ENCODE data around the gene PDE6H. TPM values are rescaled to one million over a fixed set of nuclear protein-coding genes. Genes with fewer than 3 reads are reported as not detected.

PDE6H gene
- total RNA-seq, 2 donors from 2014 or later, result not detected

- Mint-ChIP-seq H3K36me3 (ENCODE audit: low read depth) (no peaks in the 10 kb centered on the region), H3K27me3 (ENCODE audit: insufficient read depth) (no peaks in the 10 kb centered on the region), H3K27ac (no peak overlapping the region), H3K4me1 (peaks cover 6% of the 10 kb centered on the region), H3K9me3 (no peaks in the 10 kb centered on the region), H3K4me3 (no peak overlapping the region)
- Histone ChIP-seq H3K9me3 (ENCODE audit: control insufficient read depth, low read length) (no peaks in the 10 kb centered on the region), H3K9ac (ENCODE audit: extremely low read depth, low read length, poor library complexity, severe bottlenecking) (no peak overlapping the region), H3K27ac (ENCODE audit: low read depth, low read length) (no peak overlapping the region), H3K36me3 (ENCODE audit: control insufficient read depth, insufficient read depth, low read length) (no peaks in the 10 kb centered on the region), H3K4me3 (ENCODE audit: low read length) (no peak overlapping the region), H3K27me3 (ENCODE audit: control insufficient read depth, insufficient read depth, low read length, poor library complexity, severe bottlenecking) (no peaks in the 10 kb centered on the region), H3K4me1 (ENCODE audit: control insufficient read depth, insufficient read depth, low read length) (no peaks in the 10 kb centered on the region)
- WGBS, 2 experiments (ENCODE audit: insufficient coverage in 1 of 2, insufficient read length in 1 of 2), result 97% methylated on average over 2 of the region's 2 CpGs; no CpG with 5 or more reads in 1 of the 2 experiments
- DNase-seq, result no peak
- TF ChIP-seq CTCF (conservative IDR thresholded peaks at IDR 0.05), result no peak
These were observed 27.7 kb downstream of the PDE6H start for GRCh38 chr12:15000575-15000974.

DNA sequence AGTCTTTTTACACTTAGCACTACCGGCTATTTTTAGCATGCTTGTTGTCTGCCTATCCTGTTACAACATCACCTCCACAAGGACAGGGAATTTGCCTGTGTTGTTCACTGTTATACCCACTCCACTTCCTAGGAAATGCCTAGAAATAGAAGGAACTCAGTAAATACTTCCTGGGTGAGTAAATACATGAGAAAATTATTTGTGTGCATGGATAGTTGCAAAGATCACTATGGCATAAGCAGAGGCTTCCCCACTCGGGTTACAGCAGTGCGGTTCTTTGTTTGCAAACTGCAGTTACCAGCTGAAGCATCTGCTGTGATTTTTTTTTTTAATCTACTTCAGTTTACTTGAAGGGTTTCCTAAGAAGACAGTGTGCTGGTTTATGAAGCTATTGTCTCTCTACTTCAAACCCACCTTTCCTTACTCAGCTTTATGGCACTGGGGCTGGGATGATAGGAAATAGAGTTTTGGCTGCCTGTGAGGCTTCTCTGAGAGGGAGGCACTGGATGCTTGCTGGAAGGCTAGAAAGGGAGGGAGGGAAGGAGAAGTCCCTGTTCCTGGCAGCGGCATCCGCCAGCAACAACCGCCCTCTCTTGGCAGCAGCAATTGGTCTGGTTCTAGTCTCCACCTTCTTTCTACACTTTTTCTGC, 29.0 kb downstream of the PDE6H start:
- Mint-ChIP-seq H3K9me3 (no peaks in the 10 kb centered on the region), H3K27me3 (ENCODE audit: insufficient read depth) (no peaks in the 10 kb centered on the region), H3K27ac (no peak overlapping the region), H3K36me3 (ENCODE audit: low read depth) (no peaks in the 10 kb centered on the region), H3K4me1 (peaks cover 6% of the 10 kb centered on the region), H3K4me3 (no peak overlapping the region)
- Histone ChIP-seq H3K27me3 (ENCODE audit: control insufficient read depth, insufficient read depth, low read length, poor library complexity, severe bottlenecking) (no peaks in the 10 kb centered on the region), H3K9ac (ENCODE audit: extremely low read depth, low read length, poor library complexity, severe bottlenecking) (no peak overlapping the region), H3K9me3 (ENCODE audit: control insufficient read depth, low read length) (no peaks in the 10 kb centered on the region), H3K4me1 (ENCODE audit: control insufficient read depth, insufficient read depth, low read length) (no peaks in the 10 kb centered on the region), H3K4me3 (ENCODE audit: low read length) (no peak overlapping the region), H3K27ac (ENCODE audit: low read depth, low read length) (peak overlapping the region; percentile 21), H3K36me3 (ENCODE audit: control insufficient read depth, insufficient read depth, low read length) (no peaks in the 10 kb centered on the region)
- WGBS, 2 experiments (ENCODE audit: insufficient coverage in 1 of 2, insufficient read length in 1 of 2), result 57% methylated on average over 6 of the region's 6 CpGs; no CpG with 5 or more reads in 1 of the 2 experiments
- peak; percentile 34 for TF ChIP-seq CTCF (conservative IDR thresholded peaks at IDR 0.05)
- peak; percentile 85 for DNase-seq

DNA sequence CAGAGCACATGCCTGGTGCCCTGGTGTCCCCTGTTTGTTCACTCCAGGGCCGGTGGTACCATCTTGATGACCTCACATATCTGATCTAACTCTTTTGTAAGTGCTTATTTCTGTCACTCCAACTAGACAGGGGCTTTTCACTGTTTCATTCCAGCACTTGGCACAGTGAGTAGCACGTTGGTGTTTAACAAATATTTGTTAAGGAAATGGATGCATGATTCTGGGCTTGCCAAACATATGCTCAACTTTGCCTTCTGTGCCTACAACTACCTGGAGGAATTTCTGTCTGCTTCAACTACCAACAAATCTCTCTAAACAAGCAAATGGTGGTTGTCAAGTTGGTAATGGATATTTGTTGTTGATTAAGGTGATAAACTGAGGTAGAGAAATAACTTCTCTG, 31.6 kb downstream of the PDE6H start:
- no peak for TF ChIP-seq CTCF (conservative IDR thresholded peaks at IDR 0.05)
- Mint-ChIP-seq H3K4me3 (no peak overlapping the region), H3K36me3 (ENCODE audit: low read depth) (no peaks in the 10 kb centered on the region), H3K4me1 (peaks cover 6% of the 10 kb centered on the region), H3K27ac (no peak overlapping the region), H3K27me3 (ENCODE audit: insufficient read depth) (no peaks in the 10 kb centered on the region), H3K9me3 (no peaks in the 10 kb centered on the region)
- Histone ChIP-seq H3K4me3 (ENCODE audit: low read length) (no peak overlapping the region), H3K9me3 (ENCODE audit: control insufficient read depth, low read length) (no peaks in the 10 kb centered on the region), H3K36me3 (ENCODE audit: control insufficient read depth, insufficient read depth, low read length) (no peaks in the 10 kb centered on the region), H3K9ac (ENCODE audit: extremely low read depth, low read length, poor library complexity, severe bottlenecking) (no peak overlapping the region), H3K27me3 (ENCODE audit: control insufficient read depth, insufficient read depth, low read length, poor library complexity, severe bottlenecking) (no peaks in the 10 kb centered on the region), H3K4me1 (ENCODE audit: control insufficient read depth, insufficient read depth, low read length) (no peaks in the 10 kb centered on the region), H3K27ac (ENCODE audit: low read depth, low read length) (no peak overlapping the region)
- 96% methylated on average over 2 of the region's 2 CpGs; no CpG with 5 or more reads in 1 of the 2 experiments for WGBS, 2 experiments (ENCODE audit: insufficient coverage in 1 of 2, insufficient read length in 1 of 2)
- DNase-seq, result no peak

Measured in endodermal cell (in vitro differentiated cells).